Coronary artery (tissue), 2 donors: ENCODE measurements around the gene RAB44.
"Not testable (repeated sequence)": the region's sequence is repeated elsewhere in the genome, so short reads cannot be mapped to it uniquely, and the experiment has no call there.

Source experiments
- DNase-seq: peaks from one replicate; pipeline ENCODE4 v3.0.0-alpha.2; 2017; ENCODE audit warnings: low spot score
- H3K27ac ChIP-seq, 2 donors: fragments of 200-600 bp; sonication (generic); one replicate each; pipeline ENCODE4 v1.5.1; 2016 to 2019
- H3K4me3 ChIP-seq: fragments of 200-600 bp; sonication (generic); 2 replicates; pipeline ENCODE4 v1.5.1; 2016; ENCODE audit warnings: mild to moderate bottlenecking, moderate library complexity
- TF ChIP-seq, protein P1 (sequence below): fragments of 200-600 bp; sonication (generic); IDR thresholded peaks from one replicate; pipeline ENCODE4 v1.5.1; 2019; ENCODE audit warnings: antibody characterized with exemption

RAB44 gene, protein sequence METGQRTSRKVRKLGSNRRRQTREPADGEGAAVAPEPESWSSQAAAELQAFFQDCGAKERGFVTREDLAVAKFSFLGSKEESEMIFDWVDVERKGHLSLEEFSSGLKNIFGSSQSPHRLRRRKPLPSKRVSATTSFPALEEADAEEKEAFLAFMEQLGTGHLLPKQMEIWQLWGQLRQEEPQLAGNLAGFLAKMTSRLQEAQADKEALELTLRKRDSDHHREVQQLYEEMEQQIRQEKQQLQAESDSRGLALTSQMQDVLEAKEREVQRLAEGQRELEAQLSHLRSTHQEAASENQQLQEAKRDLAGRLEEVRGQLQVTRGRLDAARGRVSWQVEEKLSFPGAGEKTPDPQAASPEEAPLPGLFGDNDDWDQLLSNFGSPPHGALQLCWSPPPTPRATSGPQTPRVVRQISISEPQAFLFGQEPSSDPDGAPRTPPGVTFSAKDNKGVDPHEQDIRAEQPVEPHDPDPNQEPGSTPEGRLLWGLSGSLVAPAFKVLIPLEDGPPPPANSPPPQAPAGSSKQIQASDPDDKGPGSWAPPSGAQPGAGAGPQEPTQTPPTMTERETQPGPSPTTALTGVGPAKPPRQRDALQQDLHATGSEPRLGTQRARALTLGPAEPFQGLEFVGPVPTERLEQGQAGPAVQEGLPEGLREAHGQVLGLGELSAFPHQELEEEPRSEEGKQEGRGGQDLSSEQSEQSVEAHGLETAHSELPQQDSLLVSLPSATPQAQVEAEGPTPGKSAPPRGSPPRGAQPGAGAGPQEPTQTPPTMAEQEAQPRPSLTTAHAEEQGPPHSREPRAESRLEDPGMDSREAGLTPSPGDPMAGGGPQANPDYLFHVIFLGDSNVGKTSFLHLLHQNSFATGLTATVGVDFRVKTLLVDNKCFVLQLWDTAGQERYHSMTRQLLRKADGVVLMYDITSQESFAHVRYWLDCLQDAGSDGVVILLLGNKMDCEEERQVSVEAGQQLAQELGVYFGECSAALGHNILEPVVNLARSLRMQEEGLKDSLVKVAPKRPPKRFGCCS

DNA sequence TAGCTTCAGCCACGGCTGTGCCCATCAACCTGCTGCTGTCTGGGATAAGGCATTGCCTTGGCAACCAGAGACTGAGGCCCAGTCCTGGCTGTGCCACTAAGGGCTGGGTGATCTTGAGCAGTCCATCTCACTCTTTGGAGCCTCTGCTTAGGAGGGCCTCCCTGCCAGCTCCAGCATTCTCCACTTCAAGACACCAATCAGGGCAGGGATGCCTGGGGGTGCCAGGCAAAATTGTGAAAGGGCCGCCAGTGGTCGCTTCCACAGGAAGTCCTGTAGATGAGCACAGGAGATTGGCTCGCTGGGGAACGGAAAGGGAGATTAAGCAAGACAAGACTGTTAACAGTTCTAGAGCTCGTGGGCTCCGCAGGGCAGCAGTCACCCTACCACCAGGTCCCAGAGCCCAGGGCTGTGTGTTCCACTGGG lies at the start of gene RAB44:
Gene RAB44, plus strand, starts transcription at position 346 of the 423 bp plus-strand sequence. CDS start 6,410 bp downstream, outside the sequence.
- DNase-seq: peak; percentile 57
- no peak within 1 kb of the TSS for H3K27ac ChIP-seq
- H3K4me3 ChIP-seq: no peak within 1 kb of the TSS
- TF ChIP-seq, protein P1, sequence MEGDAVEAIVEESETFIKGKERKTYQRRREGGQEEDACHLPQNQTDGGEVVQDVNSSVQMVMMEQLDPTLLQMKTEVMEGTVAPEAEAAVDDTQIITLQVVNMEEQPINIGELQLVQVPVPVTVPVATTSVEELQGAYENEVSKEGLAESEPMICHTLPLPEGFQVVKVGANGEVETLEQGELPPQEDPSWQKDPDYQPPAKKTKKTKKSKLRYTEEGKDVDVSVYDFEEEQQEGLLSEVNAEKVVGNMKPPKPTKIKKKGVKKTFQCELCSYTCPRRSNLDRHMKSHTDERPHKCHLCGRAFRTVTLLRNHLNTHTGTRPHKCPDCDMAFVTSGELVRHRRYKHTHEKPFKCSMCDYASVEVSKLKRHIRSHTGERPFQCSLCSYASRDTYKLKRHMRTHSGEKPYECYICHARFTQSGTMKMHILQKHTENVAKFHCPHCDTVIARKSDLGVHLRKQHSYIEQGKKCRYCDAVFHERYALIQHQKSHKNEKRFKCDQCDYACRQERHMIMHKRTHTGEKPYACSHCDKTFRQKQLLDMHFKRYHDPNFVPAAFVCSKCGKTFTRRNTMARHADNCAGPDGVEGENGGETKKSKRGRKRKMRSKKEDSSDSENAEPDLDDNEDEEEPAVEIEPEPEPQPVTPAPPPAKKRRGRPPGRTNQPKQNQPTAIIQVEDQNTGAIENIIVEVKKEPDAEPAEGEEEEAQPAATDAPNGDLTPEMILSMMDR: no peak

DNA sequence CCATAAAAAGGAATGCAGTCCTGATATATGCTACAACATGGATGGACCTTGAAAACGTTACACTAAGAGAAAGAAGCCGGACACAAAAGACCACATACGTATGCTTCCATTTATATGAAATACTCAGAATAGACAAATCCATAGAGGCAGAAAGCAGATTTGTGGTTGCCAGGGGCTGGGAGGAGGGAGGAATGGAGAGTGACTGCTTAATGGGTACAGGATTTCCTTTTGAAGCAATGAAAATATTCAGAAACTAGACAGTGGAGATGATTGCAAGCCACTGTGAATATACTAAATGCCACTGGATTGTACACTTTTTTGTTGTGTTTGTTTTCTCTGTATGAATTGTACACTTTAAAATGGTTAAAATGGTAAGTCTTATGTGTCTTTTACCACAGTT lies 48.5 kb upstream of the RAB44 start:
- Histone ChIP-seq H3K27ac (no peak overlapping the region), H3K4me3 (no peak overlapping the region)
- TF ChIP-seq, protein P1: no peak
- no peak for DNase-seq

DNA sequence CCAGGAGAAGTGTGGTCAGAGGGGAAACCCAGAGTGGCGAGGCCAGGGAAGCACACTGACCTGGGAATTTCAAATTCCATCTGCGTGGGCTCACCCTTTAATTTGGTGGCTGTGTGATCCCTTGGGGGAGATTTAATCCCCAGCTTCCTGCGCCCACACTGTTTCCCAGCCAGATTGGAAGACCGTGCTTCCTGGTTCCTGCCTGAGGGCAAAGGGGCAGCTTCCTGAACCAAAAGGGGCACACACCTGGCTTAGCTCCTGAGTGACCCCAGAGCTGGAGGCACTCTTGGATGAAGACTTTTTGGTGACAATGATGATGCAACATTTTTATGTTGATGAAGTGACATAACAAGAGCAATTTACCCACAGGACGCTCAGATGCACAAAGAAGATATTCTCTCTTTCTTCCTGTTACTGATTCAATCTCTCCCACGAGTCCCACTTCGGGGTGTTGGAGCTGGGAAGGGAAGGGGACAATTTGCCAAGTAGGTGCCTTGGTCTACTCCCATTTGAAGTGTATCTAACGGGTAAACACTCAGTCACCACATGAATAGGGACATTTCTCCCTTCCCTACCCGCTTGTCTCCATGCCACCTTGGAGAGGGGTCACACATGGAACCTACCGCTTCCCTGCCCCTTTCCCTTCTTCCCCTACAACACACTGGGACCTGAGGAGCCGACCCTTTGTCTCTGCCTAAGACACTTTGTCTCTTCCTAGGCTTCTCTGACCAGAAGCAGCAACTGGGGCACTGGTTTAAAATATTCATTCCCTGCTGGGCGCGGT lies 47.7 kb upstream of the RAB44 start:
- Histone ChIP-seq H3K4me3 (no peak overlapping the region), H3K27ac (no peak overlapping the region)
- TF ChIP-seq, protein P1: no peak
- DNase-seq: no peak

DNA sequence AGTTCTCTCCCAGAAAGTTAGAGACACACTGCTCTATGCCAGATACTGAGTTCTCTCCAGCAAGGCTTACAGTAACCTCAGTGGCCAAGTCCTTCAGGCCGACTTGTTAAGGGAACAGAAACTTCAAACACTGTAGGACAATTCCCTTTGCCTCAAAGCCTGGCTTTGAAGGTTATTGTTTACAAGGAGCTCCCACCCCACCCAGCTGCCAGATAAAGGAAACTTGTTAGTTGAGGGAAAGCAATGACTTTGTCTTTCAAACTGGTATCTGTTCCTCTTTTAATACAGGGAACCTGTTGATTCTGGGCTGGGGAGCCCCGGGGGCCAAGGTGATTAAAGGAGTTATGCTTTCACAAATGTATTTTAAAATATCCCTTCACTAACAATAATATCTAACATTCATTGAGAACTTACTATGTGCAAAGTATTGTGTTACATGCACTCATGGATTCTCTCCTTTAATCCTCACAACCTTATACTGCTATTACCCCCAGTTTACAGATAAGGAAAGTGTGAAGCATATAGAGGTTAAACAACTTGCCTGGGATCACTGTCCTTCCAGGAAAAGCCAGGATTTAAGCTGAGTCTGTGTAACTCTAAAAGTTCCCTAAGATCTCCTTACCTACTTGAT lies 46.7 kb upstream of the RAB44 start:
- H3K27ac ChIP-seq: no peak overlapping the region
- no peak overlapping the region for H3K4me3 ChIP-seq
- TF ChIP-seq, protein P1: no peak
- no peak for DNase-seq

DNA sequence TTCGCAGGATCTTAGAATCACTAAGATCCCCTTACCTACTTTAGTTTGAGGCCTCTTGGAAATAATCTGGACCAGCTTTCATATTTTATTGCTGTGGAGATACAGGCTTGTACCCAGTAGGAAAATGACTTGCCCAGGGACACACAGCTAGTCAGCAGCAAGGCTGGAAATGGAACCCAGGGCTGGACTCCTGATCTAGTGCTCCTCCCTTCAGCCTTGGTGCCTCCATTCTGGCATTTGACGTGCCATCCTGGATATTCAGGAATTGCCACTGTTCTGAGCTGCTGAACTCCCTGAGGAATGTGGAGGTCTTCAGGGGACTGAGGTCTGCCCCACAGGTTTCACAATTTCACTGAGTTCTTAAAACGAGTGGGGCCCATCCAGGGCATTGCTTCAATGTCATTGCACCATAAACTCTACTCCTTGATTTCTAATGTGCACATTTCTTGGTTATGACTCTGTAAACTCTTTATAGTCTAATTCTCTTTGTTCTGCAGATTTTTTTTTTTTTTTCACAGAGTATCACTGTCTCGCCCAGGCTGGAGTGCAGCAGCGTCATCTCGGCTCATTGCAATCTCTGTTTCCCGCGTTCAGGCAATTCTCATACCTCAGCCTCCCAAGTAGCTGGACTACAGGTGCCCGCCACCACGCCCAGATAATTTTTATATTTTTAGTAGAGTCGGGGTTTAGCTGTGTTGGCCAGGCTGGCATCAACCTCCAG lies 45.8 kb upstream of the RAB44 start:
- DNase-seq: no peak
- H3K4me3 ChIP-seq: no peak overlapping the region
- TF ChIP-seq, protein P1: no peak
- no peak overlapping the region for H3K27ac ChIP-seq

DNA sequence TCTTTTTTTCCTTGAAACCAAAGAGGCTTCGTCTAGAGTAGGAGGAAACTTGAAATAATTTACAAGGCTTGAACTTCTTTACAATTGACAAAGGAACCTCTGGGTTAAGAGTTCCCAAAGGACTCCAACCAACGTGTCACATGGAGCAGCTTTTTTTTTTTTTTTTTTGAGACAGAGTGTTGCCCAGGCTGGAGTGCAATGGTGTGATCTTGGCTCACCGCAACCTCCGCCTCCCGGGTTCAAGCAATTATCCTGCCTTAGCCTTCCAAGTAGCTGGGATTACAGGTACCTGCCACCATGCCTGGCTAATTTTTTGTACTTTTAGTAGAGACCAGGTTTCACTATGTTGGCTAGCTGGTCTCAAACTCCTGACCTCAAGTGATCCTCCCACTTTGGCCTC lies 43.2 kb upstream of the RAB44 start:
- not testable (repeated sequence) for DNase-seq, H3K4me3 ChIP-seq, H3K27ac ChIP-seq
